ENCODE data around the gene RTF1. TPM values are rescaled to one million over a fixed set of nuclear protein-coding genes. Genes with fewer than 3 reads are reported as not detected.
"Not testable (repeated sequence)": the region's sequence is repeated elsewhere in the genome, so short reads cannot be mapped to it uniquely, and the experiment has no call there.

The RTF1 gene
- total RNA-seq, 1 donor from 2014 or later = 60.8 TPM

DNA sequence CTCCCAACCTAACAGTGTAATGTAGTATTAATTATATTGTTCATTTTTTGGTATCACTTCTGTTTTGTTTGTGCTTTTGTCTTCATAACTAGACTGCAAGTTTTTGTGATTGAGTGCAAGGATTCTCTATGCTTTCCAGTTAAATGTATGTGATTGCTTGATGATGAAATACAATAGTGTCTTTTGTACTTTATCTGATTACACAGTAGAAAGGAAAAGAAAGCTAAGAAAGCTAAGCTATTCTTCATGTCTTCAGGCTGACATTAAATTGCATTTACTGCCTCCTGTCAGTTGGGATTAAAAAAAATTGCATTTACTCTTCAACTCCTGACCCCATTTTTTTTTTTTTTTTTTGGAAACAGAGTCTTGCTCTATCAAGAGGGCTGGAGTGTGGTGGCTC is 28.5 kb downstream of the RTF1 start:
- no peak for DNase-seq (ENCODE audit: low spot score)
- no peak overlapping the region for H3K4me3 Mint-ChIP-seq (ENCODE audit: unreplicated experiment)
- H3K27ac Mint-ChIP-seq (ENCODE audit: unreplicated experiment) = no peak overlapping the region
- H3K36me3 Mint-ChIP-seq (ENCODE audit: low read depth, unreplicated experiment) = peaks cover 11% of the 10 kb centered on the region
- no peaks in the 10 kb centered on the region for H3K9me3 Mint-ChIP-seq (ENCODE audit: unreplicated experiment)
- H3K27me3 Mint-ChIP-seq (ENCODE audit: unreplicated experiment) = no peaks in the 10 kb centered on the region
- TF ChIP-seq, protein P1, sequence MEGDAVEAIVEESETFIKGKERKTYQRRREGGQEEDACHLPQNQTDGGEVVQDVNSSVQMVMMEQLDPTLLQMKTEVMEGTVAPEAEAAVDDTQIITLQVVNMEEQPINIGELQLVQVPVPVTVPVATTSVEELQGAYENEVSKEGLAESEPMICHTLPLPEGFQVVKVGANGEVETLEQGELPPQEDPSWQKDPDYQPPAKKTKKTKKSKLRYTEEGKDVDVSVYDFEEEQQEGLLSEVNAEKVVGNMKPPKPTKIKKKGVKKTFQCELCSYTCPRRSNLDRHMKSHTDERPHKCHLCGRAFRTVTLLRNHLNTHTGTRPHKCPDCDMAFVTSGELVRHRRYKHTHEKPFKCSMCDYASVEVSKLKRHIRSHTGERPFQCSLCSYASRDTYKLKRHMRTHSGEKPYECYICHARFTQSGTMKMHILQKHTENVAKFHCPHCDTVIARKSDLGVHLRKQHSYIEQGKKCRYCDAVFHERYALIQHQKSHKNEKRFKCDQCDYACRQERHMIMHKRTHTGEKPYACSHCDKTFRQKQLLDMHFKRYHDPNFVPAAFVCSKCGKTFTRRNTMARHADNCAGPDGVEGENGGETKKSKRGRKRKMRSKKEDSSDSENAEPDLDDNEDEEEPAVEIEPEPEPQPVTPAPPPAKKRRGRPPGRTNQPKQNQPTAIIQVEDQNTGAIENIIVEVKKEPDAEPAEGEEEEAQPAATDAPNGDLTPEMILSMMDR (IDR thresholded peaks at IDR 0.05; ENCODE audit: unreplicated experiment) = no peak
- H3K4me1 Mint-ChIP-seq (ENCODE audit: unreplicated experiment) = no peaks in the 10 kb centered on the region

DNA sequence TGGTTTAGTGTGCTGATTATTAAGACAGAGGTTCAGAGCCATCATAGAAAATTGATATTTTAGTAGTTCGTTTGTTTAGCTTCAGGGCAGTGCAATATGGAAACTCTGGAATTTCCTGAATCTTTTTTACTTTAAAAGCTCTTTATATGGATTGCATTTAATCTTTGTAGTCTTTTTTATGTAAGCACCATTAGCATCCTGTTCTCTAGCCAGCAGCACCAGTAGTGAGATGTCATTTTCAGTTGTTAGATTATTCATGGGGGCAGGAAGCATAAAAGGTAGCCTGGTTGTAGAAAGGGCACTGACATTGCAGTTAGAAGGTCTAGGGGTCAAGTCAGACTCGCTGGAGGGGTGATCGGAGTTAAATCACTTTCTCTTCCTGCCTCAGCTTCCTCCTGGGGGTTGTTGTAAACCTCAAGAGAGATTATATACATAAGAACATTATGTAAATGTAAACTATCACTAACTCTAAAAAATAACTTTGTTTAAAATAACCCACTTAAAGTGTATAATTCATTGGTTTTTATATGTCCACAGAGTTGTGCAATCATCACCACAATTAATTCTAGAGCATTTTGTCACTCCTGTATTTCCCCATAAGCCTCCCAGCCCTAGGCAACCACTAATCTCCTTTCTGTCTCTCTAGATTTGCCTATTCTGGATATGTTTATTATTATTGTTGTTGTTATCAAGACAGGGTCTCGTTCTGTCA is 45.3 kb downstream of the RTF1 start:
- H3K4me3 Mint-ChIP-seq (ENCODE audit: unreplicated experiment) = peak overlapping the region; percentile 31
- H3K27me3 Mint-ChIP-seq (ENCODE audit: unreplicated experiment) = peaks cover 1% of the 10 kb centered on the region
- no peak overlapping the region for H3K27ac Mint-ChIP-seq (ENCODE audit: unreplicated experiment)
- peaks cover 36% of the 10 kb centered on the region for H3K36me3 Mint-ChIP-seq (ENCODE audit: low read depth, unreplicated experiment)
- H3K9me3 Mint-ChIP-seq (ENCODE audit: unreplicated experiment) = no peaks in the 10 kb centered on the region
- TF ChIP-seq, protein P1 (IDR thresholded peaks at IDR 0.05; ENCODE audit: unreplicated experiment) = no peak
- DNase-seq (ENCODE audit: low spot score) = no peak
- peaks cover 3% of the 10 kb centered on the region for H3K4me1 Mint-ChIP-seq (ENCODE audit: unreplicated experiment)

DNA sequence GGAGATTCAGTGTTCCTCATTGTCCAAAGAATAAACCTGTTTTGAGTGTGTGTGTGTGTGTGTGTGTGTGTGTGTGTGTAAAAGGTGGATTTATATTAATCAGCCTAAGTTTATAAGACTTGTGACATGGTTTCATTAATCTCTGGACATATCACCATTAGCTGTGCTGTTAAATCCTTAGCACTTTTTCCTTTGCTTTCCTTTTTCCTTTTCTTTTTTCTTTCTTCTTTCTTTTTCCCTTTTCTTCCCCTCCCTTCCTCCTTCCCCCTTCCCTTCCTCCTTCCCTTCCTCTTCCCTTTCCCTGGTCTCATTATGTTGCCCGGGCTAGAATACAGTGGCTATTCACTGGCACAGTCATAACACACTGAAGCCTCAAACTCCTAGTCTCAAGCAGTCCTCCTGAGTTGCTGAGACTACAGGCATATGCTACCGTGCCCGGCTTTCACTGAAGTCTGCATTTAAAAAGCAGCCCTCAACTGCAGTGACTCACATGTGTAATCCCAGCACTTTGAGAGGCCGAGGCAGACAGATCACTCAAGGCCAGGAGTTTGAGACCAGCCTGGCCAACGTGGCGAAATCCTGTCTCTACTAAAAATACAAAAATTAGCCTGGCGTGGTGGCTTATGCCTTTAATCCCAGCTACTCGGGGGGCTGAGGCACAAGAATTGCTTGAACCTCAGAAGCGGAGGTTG is 48.1 kb downstream of the RTF1 start:
- H3K4me3 Mint-ChIP-seq (ENCODE audit: unreplicated experiment) = no peak overlapping the region
- TF ChIP-seq, protein P1 (IDR thresholded peaks at IDR 0.05; ENCODE audit: unreplicated experiment) = no peak
- H3K9me3 Mint-ChIP-seq (ENCODE audit: unreplicated experiment) = no peaks in the 10 kb centered on the region
- H3K27me3 Mint-ChIP-seq (ENCODE audit: unreplicated experiment) = no peaks in the 10 kb centered on the region
- DNase-seq (ENCODE audit: low spot score) = no peak
- no peak overlapping the region for H3K27ac Mint-ChIP-seq (ENCODE audit: unreplicated experiment)
- H3K36me3 Mint-ChIP-seq (ENCODE audit: low read depth, unreplicated experiment) = peaks cover 43% of the 10 kb centered on the region
- H3K4me1 Mint-ChIP-seq (ENCODE audit: unreplicated experiment) = peaks cover 3% of the 10 kb centered on the region

DNA sequence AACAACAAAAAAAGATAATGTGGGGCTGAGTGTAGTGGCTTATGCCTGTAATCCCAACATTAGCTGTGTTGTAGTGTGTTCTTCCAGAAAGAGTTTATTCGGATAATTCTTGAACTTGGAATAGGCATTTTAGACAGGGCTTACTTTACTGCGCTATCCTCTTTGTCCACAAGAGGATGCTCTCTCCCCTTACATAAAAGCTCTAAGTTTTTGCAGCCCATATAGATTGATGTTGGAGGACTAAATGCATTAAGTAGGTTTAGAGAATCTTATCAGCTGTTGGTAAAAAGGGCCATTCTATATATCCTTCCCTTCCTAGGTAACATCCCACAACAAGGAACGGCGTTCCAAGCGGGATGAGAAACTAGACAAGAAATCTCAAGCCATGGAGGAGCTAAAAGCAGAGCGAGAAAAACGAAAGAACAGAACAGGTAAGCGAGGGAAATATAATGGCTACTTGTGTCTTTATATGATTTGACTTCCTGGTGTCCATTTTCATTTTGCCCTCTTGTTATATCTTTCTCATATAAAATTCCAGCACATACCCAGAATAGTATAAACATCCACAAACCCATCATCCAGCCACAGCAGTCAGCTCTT is 49.0 kb downstream of the RTF1 start:
- Mint-ChIP-seq H3K4me3 (ENCODE audit: unreplicated experiment) (no peak overlapping the region), H3K9me3 (ENCODE audit: unreplicated experiment) (no peaks in the 10 kb centered on the region), H3K27me3 (ENCODE audit: unreplicated experiment) (no peaks in the 10 kb centered on the region), H3K36me3 (ENCODE audit: low read depth, unreplicated experiment) (peaks cover 49% of the 10 kb centered on the region), H3K27ac (ENCODE audit: unreplicated experiment) (no peak overlapping the region), H3K4me1 (ENCODE audit: unreplicated experiment) (peaks cover 3% of the 10 kb centered on the region)
- DNase-seq (ENCODE audit: low spot score) = peak; percentile 42
- TF ChIP-seq, protein P1 (IDR thresholded peaks at IDR 0.05; ENCODE audit: unreplicated experiment) = peak; percentile 72

DNA sequence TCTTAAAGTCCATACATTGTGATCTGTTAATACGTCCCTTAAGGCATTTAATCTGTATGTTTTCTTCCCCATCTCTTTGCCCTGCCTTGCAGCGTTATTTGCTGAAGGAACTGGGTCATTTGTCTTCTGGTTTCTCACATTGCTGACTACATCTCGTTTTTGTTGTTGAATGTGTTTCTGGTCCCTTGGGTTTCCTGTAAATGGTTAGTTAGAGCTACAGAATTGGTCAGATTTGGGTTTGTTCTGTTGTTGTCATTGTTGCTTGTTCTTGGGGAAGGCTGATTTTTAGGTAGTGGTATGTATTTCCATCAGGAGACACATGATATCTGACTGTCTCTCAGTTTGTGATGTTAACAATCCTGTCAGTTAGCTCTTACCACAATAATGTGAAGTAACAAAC is 49.8 kb downstream of the RTF1 start:
- no peak for DNase-seq (ENCODE audit: low spot score)
- H3K4me3 Mint-ChIP-seq (ENCODE audit: unreplicated experiment) = no peak overlapping the region
- TF ChIP-seq, protein P1 (IDR thresholded peaks at IDR 0.05; ENCODE audit: unreplicated experiment) = no peak
- H3K9me3 Mint-ChIP-seq (ENCODE audit: unreplicated experiment) = no peaks in the 10 kb centered on the region
- H3K4me1 Mint-ChIP-seq (ENCODE audit: unreplicated experiment) = peaks cover 3% of the 10 kb centered on the region
- H3K36me3 Mint-ChIP-seq (ENCODE audit: low read depth, unreplicated experiment) = peaks cover 51% of the 10 kb centered on the region
- H3K27ac Mint-ChIP-seq (ENCODE audit: unreplicated experiment) = no peak overlapping the region
- H3K27me3 Mint-ChIP-seq (ENCODE audit: unreplicated experiment) = no peaks in the 10 kb centered on the region

DNA sequence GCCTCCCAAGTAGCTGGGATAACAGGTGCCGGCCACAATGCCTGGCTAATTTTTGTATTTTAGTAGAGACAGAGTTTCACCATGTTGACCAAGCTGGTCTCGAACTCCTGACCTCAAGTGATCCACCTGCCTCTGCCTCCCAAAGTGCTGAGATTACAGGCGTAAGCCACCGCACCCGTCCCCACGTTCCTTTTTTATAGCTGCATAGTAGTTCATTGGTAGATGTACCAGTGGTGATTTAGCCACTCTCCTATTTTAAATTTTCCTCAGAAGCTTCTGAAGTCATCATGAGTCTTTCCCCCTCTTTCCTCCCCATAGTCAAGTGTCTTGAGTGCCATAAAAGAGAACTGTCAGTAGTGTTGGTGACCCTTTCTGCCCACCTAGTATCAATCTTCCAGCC is 52.7 kb downstream of the RTF1 start:
- H3K4me1 Mint-ChIP-seq (ENCODE audit: unreplicated experiment); H3K27ac Mint-ChIP-seq (ENCODE audit: unreplicated experiment); H3K9me3 Mint-ChIP-seq (ENCODE audit: unreplicated experiment); DNase-seq (ENCODE audit: low spot score); H3K27me3 Mint-ChIP-seq (ENCODE audit: unreplicated experiment): not testable (repeated sequence)
- peak overlapping the region; percentile 32 for H3K4me3 Mint-ChIP-seq (ENCODE audit: unreplicated experiment)
- peaks cover 42% of the 10 kb centered on the region for H3K36me3 Mint-ChIP-seq (ENCODE audit: low read depth, unreplicated experiment)
